SU-DHL-6 (cell line): ENCODE results near the gene RIOK1.

Source experiments
- H2AFZ ChIP-seq: fragments of 200-600 bp; sonication (generic); 2 replicates; pipeline ENCODE4 v1.6.1; 2014; ENCODE audit warnings: low read depth, mild to moderate bottlenecking, moderate library complexity, mixed read lengths, antibody characterized with exemption, low read length; ENCODE audit not compliant: severe bottlenecking
- H3F3A ChIP-seq: fragments of 200-600 bp; shearing (Covaris generic); 2 replicates; pipeline ENCODE4 v1.6.0; 2016; ENCODE audit warnings: antibody characterized with exemption, mild to moderate bottlenecking; ENCODE audit not compliant: insufficient read depth
- H3K27ac ChIP-seq: fragments of 200-600 bp; sonication (generic); 2 replicates; pipeline ENCODE4 v1.5.1; 2016; ENCODE audit warnings: low read depth, mild to moderate bottlenecking, low read length, moderate library complexity, mixed read lengths
- H3K27me3 ChIP-seq: fragments of 200-600 bp; sonication (generic), shearing (Covaris generic); 2 replicates; pipeline ENCODE4 v1.6.0; 2014; ENCODE audit warnings: mild to moderate bottlenecking, low read length
- H3K36me3 ChIP-seq: fragments of 200-600 bp; sonication (generic); 2 replicates; pipeline ENCODE4 v1.6.1; 2014; ENCODE audit warnings: mild to moderate bottlenecking, low read length, mixed read lengths
- H3K4me2 ChIP-seq: fragments of 300-600, 200-600 bp; shearing (Covaris generic), sonication (generic); 2 replicates; pipeline ENCODE4 v1.6.0; 2014; ENCODE audit warnings: low read length, low read depth, mild to moderate bottlenecking; ENCODE audit not compliant: poor library complexity, severe bottlenecking
- H3K4me3 ChIP-seq: fragments of 200-600 bp; sonication (generic); 2 replicates; pipeline ENCODE4 v1.5.1; 2014; ENCODE audit warnings: antibody characterized with exemption, low read length, mild to moderate bottlenecking, mixed read lengths; ENCODE audit not compliant: insufficient read depth, poor library complexity, severe bottlenecking
- H3K79me2 ChIP-seq: fragments of 200-600 bp; sonication (generic); 2 replicates; pipeline ENCODE4 v1.6.1; 2014; ENCODE audit warnings: mild to moderate bottlenecking, low read length, moderate library complexity; ENCODE audit not compliant: insufficient read depth
- H3K9ac ChIP-seq: fragments of 200-600 bp; sonication (generic); 2 replicates; pipeline ENCODE4 v1.7.0; 2014; ENCODE audit warnings: mild to moderate bottlenecking, low read length
- H3K9me2 ChIP-seq: fragments of 200-600 bp; sonication (generic); replicated peaks from 2 replicates; pipeline ENCODE4 v1.6.1; 2014; ENCODE audit warnings: low read length; ENCODE audit not compliant: insufficient read depth
- H3K9me3 ChIP-seq: fragments of 200-600 bp; sonication (generic); 2 replicates; pipeline ENCODE4 v1.6.1; 2014; ENCODE audit warnings: low read length, mixed read lengths; ENCODE audit not compliant: insufficient read depth
- H4K20me1 ChIP-seq: fragments of 200-600 bp; sonication (generic); 2 replicates; pipeline ENCODE4 v1.6.1; 2014; ENCODE audit warnings: low read depth, mild to moderate bottlenecking, antibody characterized with exemption, low read length, moderate library complexity, mixed read lengths
- CTCF ChIP-seq: fragments of 200-600 bp; sonication (generic); IDR thresholded peaks from one replicate; pipeline ENCODE4 v1.5.1; 2017; ENCODE audit warnings: antibody characterized with exemption, mild to moderate bottlenecking, low read length, moderate library complexity; ENCODE audit not compliant: insufficient read depth, poor library complexity, severe bottlenecking
- EZH2phosphoT487 ChIP-seq: fragments of 200-600 bp; sonication (generic), shearing (Covaris generic); conservative IDR thresholded peaks from 2 replicates; pipeline ENCODE4 v1.6.1; 2018; ENCODE audit warnings: mild to moderate bottlenecking, antibody characterized with exemption, low read length, moderate library complexity, mixed read lengths

RIOK1 gene

GRCh38 chr6:7391151-7391550, 1.5 kb downstream of the RIOK1 start:
- H3K4me3 ChIP-seq, result peak overlapping the region; percentile 60
- H3K27me3 ChIP-seq, result no peaks in the 10 kb centered on the region
- no peaks in the 10 kb centered on the region for H3K9me3 ChIP-seq
- H3K27ac ChIP-seq, result no peak overlapping the region
- H3K4me2 ChIP-seq, result peak overlapping the region; percentile 67
- no peaks in the 10 kb centered on the region for H3K9me2 ChIP-seq
- peaks cover 8% of the 10 kb centered on the region for H4K20me1 ChIP-seq
- peaks cover 5% of the 10 kb centered on the region; the same call in 1 of the 2 replicates for H3F3A ChIP-seq
- H3K36me3 ChIP-seq, result peaks cover 26% of the 10 kb centered on the region
- TF ChIP-seq CTCF (no peak), EZH2phosphoT487 (no peak)
- peak overlapping the region; percentile 63 for H3K9ac ChIP-seq
- H2AFZ ChIP-seq, result no peak overlapping the region
- peaks cover 47% of the 10 kb centered on the region for H3K79me2 ChIP-seq

- peaks cover 5% of the 10 kb centered on the region; the same call in 1 of the 2 replicates for H3F3A ChIP-seq
- peaks cover 8% of the 10 kb centered on the region for H4K20me1 ChIP-seq
- H2AFZ ChIP-seq, result no peak overlapping the region
- H3K27ac ChIP-seq, result no peak overlapping the region
- H3K79me2 ChIP-seq, result peaks cover 47% of the 10 kb centered on the region
- peak overlapping the region; percentile 67 for H3K4me2 ChIP-seq
- H3K27me3 ChIP-seq, result no peaks in the 10 kb centered on the region
- no peak overlapping the region for H3K4me3 ChIP-seq
- H3K9me3 ChIP-seq, result no peaks in the 10 kb centered on the region
- H3K36me3 ChIP-seq, result peaks cover 35% of the 10 kb centered on the region
- H3K9me2 ChIP-seq, result no peaks in the 10 kb centered on the region
- TF ChIP-seq CTCF (no peak), EZH2phosphoT487 (no peak)
- no peak overlapping the region for H3K9ac ChIP-seq
These were observed 2.8 kb downstream of the RIOK1 start for GRCh38 chr6:7392402-7392801.

DNA sequence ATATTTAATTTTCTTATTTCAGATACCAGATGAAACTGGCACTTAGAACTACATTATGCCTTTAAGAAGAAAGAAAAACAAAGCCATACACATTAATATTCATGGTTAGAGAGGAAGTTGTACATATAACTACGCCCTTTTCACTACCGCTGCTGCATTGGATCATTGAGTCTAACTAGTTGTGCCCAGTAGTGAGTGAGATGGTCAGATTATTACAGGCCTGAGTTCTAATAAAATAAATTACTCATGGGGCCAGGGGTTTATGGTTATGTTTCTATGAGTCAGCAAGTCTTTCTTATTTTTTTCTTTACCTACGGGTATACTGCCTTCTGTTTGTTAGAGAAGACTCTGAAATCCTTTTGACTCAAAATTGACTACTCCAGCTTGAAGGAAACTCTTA, 11.5 kb downstream of the RIOK1 start:
- H3K9ac ChIP-seq, result no peak overlapping the region
- no peak overlapping the region for H3K4me2 ChIP-seq
- H3K36me3 ChIP-seq, result peaks cover 79% of the 10 kb centered on the region
- H3K9me3 ChIP-seq, result no peaks in the 10 kb centered on the region
- H3K27ac ChIP-seq, result no peak overlapping the region
- 0 out of 2 replicates have a peak, but pooled peaks cover 5% of the 10 kb centered on the region for H4K20me1 ChIP-seq
- H3K27me3 ChIP-seq, result no peaks in the 10 kb centered on the region
- no peaks in the 10 kb centered on the region for H3K9me2 ChIP-seq
- TF ChIP-seq EZH2phosphoT487, result no peak
- TF ChIP-seq CTCF, result no peak
- H3K79me2 ChIP-seq, result no peaks in the 10 kb centered on the region; the same call in 1 of the 2 replicates
- no peak overlapping the region for H3K4me3 ChIP-seq
- no peaks in the 10 kb centered on the region for H3F3A ChIP-seq
- H2AFZ ChIP-seq, result no peak overlapping the region
